ENCODE measurements around the gene ADRA2C. TPM values are rescaled to one million over a fixed set of nuclear protein-coding genes. Genes with fewer than 3 reads are reported as not detected.

Gene ADRA2C
- polyA plus RNA-seq, 1 of the 3 experiments (the other 2 are of a cell fraction) = 0.15 TPM

DNA sequence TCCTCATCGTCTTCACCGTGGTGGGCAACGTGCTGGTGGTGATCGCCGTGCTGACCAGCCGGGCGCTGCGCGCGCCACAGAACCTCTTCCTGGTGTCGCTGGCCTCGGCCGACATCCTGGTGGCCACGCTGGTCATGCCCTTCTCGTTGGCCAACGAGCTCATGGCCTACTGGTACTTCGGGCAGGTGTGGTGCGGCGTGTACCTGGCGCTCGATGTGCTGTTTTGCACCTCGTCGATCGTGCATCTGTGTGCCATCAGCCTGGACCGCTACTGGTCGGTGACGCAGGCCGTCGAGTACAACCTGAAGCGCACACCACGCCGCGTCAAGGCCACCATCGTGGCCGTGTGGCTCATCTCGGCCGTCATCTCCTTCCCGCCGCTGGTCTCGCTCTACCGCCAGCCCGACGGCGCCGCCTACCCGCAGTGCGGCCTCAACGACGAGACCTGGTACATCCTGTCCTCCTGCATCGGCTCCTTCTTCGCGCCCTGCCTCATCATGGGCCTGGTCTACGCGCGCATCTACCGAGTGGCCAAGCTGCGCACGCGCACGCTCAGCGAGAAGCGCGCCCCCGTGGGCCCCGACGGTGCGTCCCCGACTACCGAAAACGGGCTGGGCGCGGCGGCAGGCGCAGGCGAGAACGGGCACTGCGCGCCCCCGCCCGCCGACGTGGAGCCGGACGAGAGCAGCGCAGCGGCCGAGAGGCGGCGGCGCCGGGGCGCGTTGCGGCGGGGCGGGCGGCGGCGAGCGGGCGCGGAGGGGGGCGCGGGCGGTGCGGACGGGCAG lies 792 bp downstream of the ADRA2C start:
- TF ChIP-seq RAD21 (IDR thresholded peaks at IDR 0.05; ENCODE audit: low read length) (peak; percentile 36), MEF2A (IDR thresholded peaks at IDR 0.05; ENCODE audit: borderline replicate concordance, low read depth) (no peak)
- WGBS (ENCODE audit: low lambda C conversion rate) = 9% methylated on average over 33 of the region's 107 CpGs
- Histone ChIP-seq H3K4me3 (ENCODE audit: low read depth in 2 of 2, low read length in 1 of 2) (peak overlapping the region in 1 of 2 experiments; percentile 40; a peak in 2 of 4 replicates), H3K4me2 (no peak overlapping the region), H3K36me3 (replicated peaks in 1 of 2; ENCODE audit: control insufficient read depth in 1 of 2, insufficient read depth in 2 of 2, low read length in 1 of 2) (no peaks in the 10 kb centered on the region), H3K4me1 (ENCODE audit: control insufficient read depth in 1 of 2, insufficient read depth in 2 of 2, low read depth in 1 of 2, low read length in 1 of 2) (peaks cover 0 to 22% of the 10 kb centered on the region in 2 experiments; a peak in 1 of 4 replicates), H3K9me3 (no peaks in the 10 kb centered on the region), H3K79me2 (ENCODE audit: insufficient read depth) (no peaks in the 10 kb centered on the region), H3K9me2 (no peaks in the 10 kb centered on the region), H3K27me3 (ENCODE audit: insufficient read depth) (no peaks in the 10 kb centered on the region), H3K9ac (no peak overlapping the region), H2AFZ (ENCODE audit: low read depth) (no peak overlapping the region), H3K27ac (ENCODE audit: low read depth in 2 of 2, low read length in 1 of 2) (no peak overlapping the region; a peak in 1 of 4 replicates), H4K20me1 (ENCODE audit: insufficient read depth) (no peaks in the 10 kb centered on the region), H3F3A (replicated peaks; ENCODE audit: insufficient read depth) (no peaks in the 10 kb centered on the region)
- peak; percentile 75 for DNase-seq
- CTCF ChIA-PET = interaction anchor here (0.6 to 7.0 kb wide), 30 partner anchors 8 to 509 kb away, joined by 3 to 179 read pairs (median 4); no protein-coding TSS in a partner anchor
- POLR2A ChIA-PET = interaction anchor here (2.9 kb wide), 1 partner anchor 19 kb away, joined by 16 read pairs; no protein-coding TSS in a partner anchor

DNA sequence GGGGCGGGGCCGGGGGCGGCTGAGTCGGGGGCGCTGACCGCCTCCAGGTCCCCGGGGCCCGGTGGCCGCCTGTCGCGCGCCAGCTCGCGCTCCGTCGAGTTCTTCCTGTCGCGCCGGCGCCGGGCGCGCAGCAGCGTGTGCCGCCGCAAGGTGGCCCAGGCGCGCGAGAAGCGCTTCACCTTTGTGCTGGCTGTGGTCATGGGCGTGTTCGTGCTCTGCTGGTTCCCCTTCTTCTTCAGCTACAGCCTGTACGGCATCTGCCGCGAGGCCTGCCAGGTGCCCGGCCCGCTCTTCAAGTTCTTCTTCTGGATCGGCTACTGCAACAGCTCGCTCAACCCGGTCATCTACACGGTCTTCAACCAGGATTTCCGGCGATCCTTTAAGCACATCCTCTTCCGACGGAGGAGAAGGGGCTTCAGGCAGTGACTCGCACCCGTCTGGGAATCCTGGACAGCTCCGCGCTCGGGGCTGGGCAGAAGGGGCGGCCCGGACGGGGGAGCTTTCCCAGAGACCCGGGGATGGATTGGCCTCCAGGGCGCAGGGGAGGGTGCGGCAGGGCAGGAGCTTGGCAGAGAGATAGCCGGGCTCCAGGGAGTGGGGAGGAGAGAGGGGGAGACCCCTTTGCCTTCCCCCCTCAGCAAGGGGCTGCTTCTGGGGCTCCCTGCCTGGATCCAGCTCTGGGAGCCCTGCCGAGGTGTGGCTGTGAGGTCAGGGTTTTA lies 1.5 kb downstream of the ADRA2C start:
- Histone ChIP-seq H2AFZ (ENCODE audit: low read depth) (no peak overlapping the region), H3K79me2 (ENCODE audit: insufficient read depth) (no peaks in the 10 kb centered on the region), H3K4me3 (ENCODE audit: low read depth in 2 of 2, low read length in 1 of 2) (no peak overlapping the region; a peak in 1 of 4 replicates), H3K36me3 (replicated peaks in 1 of 2; ENCODE audit: control insufficient read depth in 1 of 2, insufficient read depth in 2 of 2, low read length in 1 of 2) (no peaks in the 10 kb centered on the region), H3K9ac (no peak overlapping the region), H3K27ac (ENCODE audit: low read depth in 2 of 2, low read length in 1 of 2) (no peak overlapping the region), H3K4me1 (ENCODE audit: control insufficient read depth in 1 of 2, insufficient read depth in 2 of 2, low read depth in 1 of 2, low read length in 1 of 2) (peaks cover 0 to 22% of the 10 kb centered on the region in 2 experiments; a peak in 1 of 4 replicates), H3F3A (replicated peaks; ENCODE audit: insufficient read depth) (no peaks in the 10 kb centered on the region), H4K20me1 (ENCODE audit: insufficient read depth) (no peaks in the 10 kb centered on the region), H3K27me3 (ENCODE audit: insufficient read depth) (no peaks in the 10 kb centered on the region), H3K9me2 (no peaks in the 10 kb centered on the region), H3K9me3 (no peaks in the 10 kb centered on the region), H3K4me2 (no peak overlapping the region)
- 25% methylated on average over 22 of the region's 58 CpGs for WGBS (ENCODE audit: low lambda C conversion rate)
- CTCF ChIA-PET = interaction anchor here (0.6 to 7.0 kb wide), 19 partner anchors 9 to 287 kb away, joined by 3 to 179 read pairs (median 4); no protein-coding TSS in a partner anchor
- DNase-seq = peak; percentile 72
- TF ChIP-seq, protein P1, sequence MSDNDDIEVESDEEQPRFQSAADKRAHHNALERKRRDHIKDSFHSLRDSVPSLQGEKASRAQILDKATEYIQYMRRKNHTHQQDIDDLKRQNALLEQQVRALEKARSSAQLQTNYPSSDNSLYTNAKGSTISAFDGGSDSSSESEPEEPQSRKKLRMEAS (IDR thresholded peaks at IDR 0.05; ENCODE audit: low read depth) = no peak
- no peak for TF ChIP-seq GATA2 (CRISPR knock-in tag; IDR thresholded peaks at IDR 0.05)
- TF ChIP-seq TCF12 (IDR thresholded peaks at IDR 0.05) = no peak
- TF ChIP-seq RAD21 (IDR thresholded peaks at IDR 0.05; ENCODE audit: low read length) = peak; percentile 40
- TF ChIP-seq SMC3 (IDR thresholded peaks at IDR 0.05; ENCODE audit: low read depth, low read length) = peak; percentile 39; the same call in 1 of the 2 replicates
- TF ChIP-seq FOSL2 (IDR thresholded peaks at IDR 0.05; ENCODE audit: borderline replicate concordance, low read depth) = no peak
- POLR2A ChIA-PET = no interaction called here
